Thyroid gland (tissue), 4 donors: ENCODE data around the gene RAVER2.

Experiments used
- CTCF ChIP-seq, 6 experiments: fragments of 200-600 bp in 3 of 6; fragments of 450-650 bp in 3 of 6; sonication (generic) in 3 of 6; IDR thresholded peaks; one replicate each; pipeline ENCODE4 v1.5.1; 2016 to 2019; ENCODE audit warnings: antibody characterized with exemption in 6 of 6, mild to moderate bottlenecking in 2 of 6, inconsistent platforms in 1 of 6, moderate library complexity in 1 of 6
- POLR2A ChIP-seq, 2 donors: fragments of 450-650 bp; IDR thresholded peaks; one replicate each; pipeline ENCODE4 v1.6.1; 2017; ENCODE audit warnings: antibody characterized with exemption in 2 of 2, mild to moderate bottlenecking in 2 of 2, moderate library complexity in 1 of 2

- no peak for TF ChIP-seq CTCF (IDR thresholded peaks at IDR 0.05)
- TF ChIP-seq POLR2A (IDR thresholded peaks at IDR 0.05): no peak
Measured at GRCh38 chr1:64875606-64876005, 130.7 kb downstream of the RAVER2 start.
